ENCODE data around the gene HTT.

DNA sequence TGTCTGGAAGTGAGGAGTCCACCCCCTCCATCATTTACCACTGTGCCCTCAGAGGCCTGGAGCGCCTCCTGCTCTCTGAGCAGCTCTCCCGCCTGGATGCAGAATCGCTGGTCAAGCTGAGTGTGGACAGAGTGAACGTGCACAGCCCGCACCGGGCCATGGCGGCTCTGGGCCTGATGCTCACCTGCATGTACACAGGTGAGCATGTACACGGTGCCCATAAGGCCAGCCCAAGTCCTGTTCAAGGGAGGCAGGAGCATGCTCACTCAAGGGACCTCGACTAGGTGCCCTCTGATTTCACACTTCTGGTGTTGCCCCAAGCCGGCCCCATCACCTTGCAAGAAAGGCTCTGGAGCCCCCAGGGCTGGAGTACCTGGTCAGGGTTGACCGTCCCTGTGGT is 161.1 kb downstream of the HTT start:
- TF ChIP-seq, protein P1, sequence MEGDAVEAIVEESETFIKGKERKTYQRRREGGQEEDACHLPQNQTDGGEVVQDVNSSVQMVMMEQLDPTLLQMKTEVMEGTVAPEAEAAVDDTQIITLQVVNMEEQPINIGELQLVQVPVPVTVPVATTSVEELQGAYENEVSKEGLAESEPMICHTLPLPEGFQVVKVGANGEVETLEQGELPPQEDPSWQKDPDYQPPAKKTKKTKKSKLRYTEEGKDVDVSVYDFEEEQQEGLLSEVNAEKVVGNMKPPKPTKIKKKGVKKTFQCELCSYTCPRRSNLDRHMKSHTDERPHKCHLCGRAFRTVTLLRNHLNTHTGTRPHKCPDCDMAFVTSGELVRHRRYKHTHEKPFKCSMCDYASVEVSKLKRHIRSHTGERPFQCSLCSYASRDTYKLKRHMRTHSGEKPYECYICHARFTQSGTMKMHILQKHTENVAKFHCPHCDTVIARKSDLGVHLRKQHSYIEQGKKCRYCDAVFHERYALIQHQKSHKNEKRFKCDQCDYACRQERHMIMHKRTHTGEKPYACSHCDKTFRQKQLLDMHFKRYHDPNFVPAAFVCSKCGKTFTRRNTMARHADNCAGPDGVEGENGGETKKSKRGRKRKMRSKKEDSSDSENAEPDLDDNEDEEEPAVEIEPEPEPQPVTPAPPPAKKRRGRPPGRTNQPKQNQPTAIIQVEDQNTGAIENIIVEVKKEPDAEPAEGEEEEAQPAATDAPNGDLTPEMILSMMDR (IDR thresholded peaks at IDR 0.05), result no peak
- TF ChIP-seq POLR2A (IDR thresholded peaks at IDR 0.05), result no peak
